NT2/D1 (cell line): ENCODE data around the gene OCIAD2.
"Not testable (repeated sequence)": the region's sequence is repeated elsewhere in the genome, so short reads cannot be mapped to it uniquely, and the experiment has no call there.

Experiments
- DNase-seq: peaks from one replicate; pipeline ENCODE4 v3.0.0-alpha.2; 2011; ENCODE audit warnings: low read depth, low spot score
- H3K27me3 ChIP-seq: 2 replicates; pipeline ENCODE4 v1.6.0; 2011; ENCODE audit warnings: mild to moderate bottlenecking; ENCODE audit not compliant: insufficient read length, insufficient read depth
- H3K36me3 ChIP-seq: 2 replicates; pipeline ENCODE4 v1.6.1; 2011; ENCODE audit warnings: mild to moderate bottlenecking, low read length, mixed read lengths; ENCODE audit not compliant: insufficient read depth, insufficient read length
- H3K4me1 ChIP-seq: 2 replicates; pipeline ENCODE4 v1.5.1; 2011; ENCODE audit not compliant: insufficient read depth, insufficient read length
- H3K4me3 ChIP-seq: 2 replicates; pipeline ENCODE4 v1.5.1; 2011; ENCODE audit warnings: low read depth; ENCODE audit not compliant: insufficient read length
- H3K9ac ChIP-seq: 2 replicates; pipeline ENCODE4 v1.6.0; 2011; ENCODE audit warnings: low read depth; ENCODE audit not compliant: insufficient read length
- H3K9me3 ChIP-seq: 2 replicates; pipeline ENCODE4 v1.5.1; 2011; ENCODE audit warnings: mild to moderate bottlenecking, low read length; ENCODE audit not compliant: insufficient read depth
- SUZ12 ChIP-seq: IDR thresholded peaks from 2 replicates; pipeline ENCODE4 v1.6.1; 2011; ENCODE audit not compliant: insufficient read length, insufficient read depth; ENCODE audit errors: extremely low read depth
- YY1 ChIP-seq: IDR thresholded peaks from 2 replicates; pipeline ENCODE4 v1.6.1; 2011; ENCODE audit not compliant: insufficient read length, insufficient read depth
- ZNF274 ChIP-seq: IDR thresholded peaks from 2 replicates; pipeline ENCODE4 v1.6.1; 2011; ENCODE audit warnings: mild to moderate bottlenecking, low read depth, low read length

Gene OCIAD2

DNA sequence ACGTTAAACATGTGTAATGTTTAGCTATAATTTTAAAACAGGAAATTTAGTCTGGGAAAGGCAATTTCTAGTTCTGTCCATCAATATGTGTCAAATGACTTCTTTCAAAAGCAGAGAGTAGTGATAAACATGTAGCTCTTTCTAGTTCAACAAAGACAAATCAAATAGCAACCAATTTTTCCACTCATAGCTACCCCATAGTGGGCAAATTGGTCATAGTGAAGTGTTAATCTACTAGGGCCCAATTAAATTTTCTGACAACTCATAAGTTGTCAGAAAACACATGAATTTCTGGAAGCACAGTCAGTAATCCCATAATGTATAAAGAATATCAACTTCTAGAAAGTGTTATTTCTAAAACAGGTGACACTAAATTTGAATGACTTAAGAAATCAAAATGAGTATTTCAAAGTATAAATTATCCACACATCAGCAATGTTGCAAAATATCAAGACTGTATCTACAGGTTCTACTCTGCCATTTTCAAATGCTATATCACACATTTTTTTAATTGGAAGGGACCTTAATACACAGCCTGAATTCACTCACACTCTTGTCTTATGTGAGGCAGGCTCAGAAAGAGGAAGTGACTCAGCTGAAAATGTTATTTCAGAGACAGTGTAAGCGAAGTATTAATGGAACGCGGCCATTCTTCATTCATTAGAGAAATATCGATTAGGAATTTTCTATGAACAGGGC, 7.7 kb downstream of the OCIAD2 start:
- Histone ChIP-seq H3K4me3 (no peak overlapping the region), H3K36me3 (peaks cover 52% of the 10 kb centered on the region)
- DNase-seq, result no peak

DNA sequence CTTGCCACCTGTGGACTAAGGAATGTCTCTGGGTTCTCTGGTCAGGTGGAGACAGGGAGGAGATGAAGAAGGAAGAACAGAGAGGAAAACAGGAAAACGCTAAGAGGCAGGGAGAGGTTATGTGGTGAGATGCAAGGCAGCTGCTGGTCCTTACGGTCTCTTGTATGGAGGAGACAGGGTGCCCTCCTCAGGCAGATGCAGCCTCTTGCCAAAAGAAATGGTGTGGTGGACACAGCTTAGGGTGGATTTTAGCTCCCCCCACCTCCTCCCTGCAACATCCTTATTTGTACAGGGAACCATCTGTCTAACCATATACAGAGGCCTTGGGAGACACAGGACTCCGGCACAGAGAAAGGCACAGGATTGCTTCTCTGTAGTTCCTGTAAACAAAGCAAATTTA, 9.7 kb downstream of the OCIAD2 start:
- Histone ChIP-seq H3K4me3 (no peak overlapping the region), H3K9ac (no peak overlapping the region), H3K4me1 (no peaks in the 10 kb centered on the region), H3K36me3 (peaks cover 56% of the 10 kb centered on the region), H3K27me3 (no peaks in the 10 kb centered on the region), H3K9me3 (no peaks in the 10 kb centered on the region)
- TF ChIP-seq SUZ12, result no peak
- TF ChIP-seq YY1, result no peak
- no peak for TF ChIP-seq ZNF274
- DNase-seq, result no peak

More for the DNA sequence above, 7.7 kb downstream of the OCIAD2 start:
- Histone ChIP-seq H3K9ac (no peak overlapping the region), H3K9me3 (no peaks in the 10 kb centered on the region), H3K4me1 (no peaks in the 10 kb centered on the region), H3K27me3 (no peaks in the 10 kb centered on the region)
- no peak for TF ChIP-seq ZNF274
- TF ChIP-seq SUZ12, result no peak
- no peak for TF ChIP-seq YY1

DNA sequence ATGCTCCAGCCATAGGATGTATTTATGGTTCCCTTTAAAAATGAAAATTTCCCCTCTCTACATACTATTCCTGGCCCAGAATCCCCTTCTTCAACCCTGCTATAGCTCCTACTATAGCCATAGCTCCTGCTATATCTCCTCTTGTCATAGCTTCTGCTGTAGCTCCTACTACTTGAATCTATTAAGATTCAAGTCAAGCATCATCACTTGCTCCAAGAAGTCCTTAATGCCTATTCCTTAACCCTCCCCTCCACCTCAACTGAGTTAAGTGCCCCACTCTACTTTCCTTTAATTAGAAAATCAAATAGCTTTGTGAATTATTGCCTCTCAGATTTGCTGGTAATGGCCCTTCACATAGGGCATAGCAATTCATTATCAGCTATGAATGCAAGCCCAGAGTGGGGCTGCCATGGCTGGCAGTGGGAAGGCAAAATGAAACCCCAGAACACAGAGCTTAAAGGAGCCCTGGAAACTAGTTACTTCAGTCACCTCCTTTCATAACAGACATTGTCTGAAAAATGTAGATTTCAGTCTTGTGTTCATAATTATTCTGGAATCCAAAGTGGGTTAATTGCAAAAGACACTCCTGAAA, 15.4 kb downstream of the OCIAD2 start:
- DNase-seq, result no peak
- Histone ChIP-seq H3K9me3 (no peaks in the 10 kb centered on the region), H3K27me3 (no peaks in the 10 kb centered on the region), H3K4me3 (no peak overlapping the region), H3K9ac (no peak overlapping the region), H3K4me1 (no peaks in the 10 kb centered on the region), H3K36me3 (peaks cover 34% of the 10 kb centered on the region)
- TF ChIP-seq SUZ12 (no peak), ZNF274 (no peak), YY1 (no peak)

DNA sequence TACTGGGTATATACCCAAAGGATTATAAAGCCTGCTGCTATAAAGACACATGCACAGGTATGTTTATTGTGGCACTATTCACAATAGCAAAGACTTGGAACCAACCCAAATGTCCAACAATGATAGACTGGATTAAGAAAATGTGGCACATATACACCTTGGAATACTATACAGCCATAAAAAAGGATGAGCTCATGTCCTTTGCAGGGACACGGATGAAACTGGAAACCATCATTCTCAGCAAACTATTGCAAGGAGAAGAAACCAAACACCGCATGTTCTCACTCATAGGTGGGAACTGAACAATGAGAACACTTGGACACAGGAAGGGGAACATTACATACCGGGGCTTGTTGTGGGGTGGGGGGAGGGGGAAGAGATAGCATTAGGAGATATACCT, 16.8 kb downstream of the OCIAD2 start:
- not testable (repeated sequence) for H3K27me3 ChIP-seq, H3K4me3 ChIP-seq, H3K9me3 ChIP-seq, DNase-seq, H3K4me1 ChIP-seq, H3K9ac ChIP-seq
- H3K36me3 ChIP-seq, result peaks cover 29% of the 10 kb centered on the region

DNA sequence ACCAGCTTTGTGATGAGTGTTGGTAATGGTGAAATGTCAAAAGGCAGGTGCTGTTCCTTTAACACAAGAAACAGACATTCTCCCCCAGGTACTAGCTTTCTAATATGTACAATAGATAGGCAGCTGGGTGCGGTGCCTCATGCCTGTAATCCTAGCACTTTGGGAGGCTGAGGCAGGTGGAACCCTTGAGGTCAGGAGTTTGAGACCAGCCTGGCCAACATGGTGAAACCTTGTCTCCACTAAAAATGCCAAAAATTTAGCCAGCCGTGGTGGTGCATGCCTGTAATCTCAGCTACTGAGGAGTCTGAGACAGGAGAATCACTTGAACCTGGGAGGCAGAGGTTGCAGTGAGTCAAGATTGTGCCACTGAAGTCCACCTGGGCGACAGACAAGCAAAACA, 24.9 kb downstream of the OCIAD2 start:
- not testable (repeated sequence) for H3K4me1 ChIP-seq, H3K9ac ChIP-seq, H3K36me3 ChIP-seq, H3K27me3 ChIP-seq, DNase-seq, H3K9me3 ChIP-seq, H3K4me3 ChIP-seq

DNA sequence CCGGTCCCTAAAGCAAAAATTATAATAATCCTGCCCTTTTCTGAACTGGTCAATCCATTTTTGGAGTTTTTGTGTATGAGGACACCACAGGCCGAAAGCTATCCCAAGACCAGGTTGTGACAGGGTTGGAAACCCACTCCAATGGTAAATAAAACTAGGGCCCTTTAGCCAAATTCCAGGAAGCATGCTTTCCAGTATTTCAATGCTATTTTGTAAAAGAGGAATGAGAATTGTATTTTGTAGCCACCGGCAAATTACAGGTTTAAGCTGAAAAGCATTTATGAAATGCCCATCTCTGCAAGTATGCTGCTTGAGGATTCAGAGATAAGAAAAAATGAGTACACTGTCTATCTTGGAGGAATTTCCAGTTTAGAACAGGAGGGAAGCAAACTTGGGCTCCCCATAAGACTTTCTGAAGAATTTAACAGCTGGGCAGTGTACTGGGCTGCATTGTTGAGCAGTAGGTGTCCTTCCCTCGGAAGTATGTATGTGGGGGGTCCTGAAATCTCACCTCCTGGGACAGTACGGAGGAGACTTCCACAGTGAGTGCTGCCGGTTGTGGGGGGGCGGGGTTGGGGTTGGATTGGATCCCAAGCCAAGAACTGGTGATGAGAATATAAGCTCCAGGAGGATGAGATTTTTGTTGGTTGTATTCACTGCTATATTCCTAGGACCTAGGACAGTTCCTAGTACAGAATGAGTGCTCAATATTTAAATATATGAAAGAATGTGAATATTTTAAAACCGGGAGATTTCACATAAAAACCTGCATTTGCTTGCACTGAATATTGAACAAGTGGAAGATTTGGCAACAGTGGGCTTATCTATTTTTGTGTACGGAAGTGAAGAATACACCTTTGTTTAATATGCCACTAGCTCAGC, 26.8 kb downstream of the OCIAD2 start:
- Histone ChIP-seq H3K9me3 (no peaks in the 10 kb centered on the region), H3K27me3 (no peaks in the 10 kb centered on the region), H3K36me3 (no peaks in the 10 kb centered on the region), H3K4me1 (no peaks in the 10 kb centered on the region), H3K4me3 (no peak overlapping the region), H3K9ac (no peak overlapping the region)
- TF ChIP-seq YY1 (no peak), SUZ12 (no peak), ZNF274 (no peak)
- DNase-seq, result no peak

DNA sequence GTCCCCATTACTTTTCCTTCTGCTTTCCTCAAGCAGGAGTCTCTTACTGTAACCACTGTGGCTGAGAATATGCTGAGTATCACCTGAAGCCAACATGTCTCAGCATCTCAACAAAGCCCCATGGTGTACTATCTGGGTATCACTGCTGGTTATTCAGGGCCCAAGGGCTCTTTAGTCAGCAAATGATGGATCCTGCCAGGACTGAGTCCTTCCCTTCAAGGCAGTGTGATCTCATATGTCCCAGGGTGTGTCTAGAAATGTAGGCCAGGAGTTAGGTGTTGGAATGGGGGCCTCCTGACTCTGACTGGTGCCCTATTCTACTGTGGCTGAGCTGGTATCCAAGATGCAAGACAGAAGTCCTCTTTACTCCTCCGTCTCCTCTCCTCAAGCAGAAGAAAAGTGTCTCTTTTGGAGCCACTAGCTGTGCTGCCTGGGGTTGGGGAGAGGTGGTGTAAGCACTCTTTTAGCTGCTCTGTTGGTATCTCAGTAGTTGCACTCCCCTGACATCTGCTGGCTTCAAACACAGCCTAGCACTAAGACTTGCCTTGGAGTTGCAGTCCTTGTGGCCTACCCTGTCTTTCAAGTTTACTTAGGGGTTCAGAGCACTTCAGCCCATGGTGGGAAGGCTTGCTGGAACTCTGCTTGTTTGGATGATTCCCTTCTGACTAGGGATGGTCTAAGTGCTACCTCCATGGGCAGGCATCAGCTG, 28.6 kb downstream of the OCIAD2 start:
- Histone ChIP-seq H3K4me1 (no peaks in the 10 kb centered on the region), H3K36me3 (no peaks in the 10 kb centered on the region), H3K27me3 (no peaks in the 10 kb centered on the region), H3K9me3 (no peaks in the 10 kb centered on the region), H3K9ac (no peak overlapping the region), H3K4me3 (no peak overlapping the region)
- no peak for DNase-seq
- TF ChIP-seq SUZ12 (no peak), YY1 (no peak), ZNF274 (no peak)

DNA sequence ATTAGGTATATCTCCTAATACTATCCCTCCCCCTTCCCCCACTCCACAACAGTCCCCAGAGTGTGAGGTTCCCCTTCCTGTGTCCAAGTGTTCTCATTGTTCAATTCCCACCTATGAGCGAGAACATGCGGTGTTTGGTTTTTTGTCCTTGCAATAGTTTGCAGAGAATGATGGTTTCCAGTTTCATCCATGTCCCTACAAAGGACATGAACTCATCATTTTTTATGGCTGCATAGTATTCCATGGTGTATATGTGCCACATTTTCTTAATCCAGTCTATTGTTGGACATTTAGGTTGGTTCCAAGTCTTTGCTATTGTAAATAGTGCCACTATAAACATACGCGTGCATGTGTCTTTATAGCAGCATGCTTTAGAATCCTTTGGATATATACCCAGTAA, 41.9 kb downstream of the OCIAD2 start:
- DNase-seq, H3K9me3 ChIP-seq, H3K9ac ChIP-seq: not testable (repeated sequence)

More for the DNA sequence above, 41.9 kb downstream of the OCIAD2 start:
- H3K4me3 ChIP-seq, H3K4me1 ChIP-seq, H3K36me3 ChIP-seq, H3K27me3 ChIP-seq: not testable (repeated sequence)
